HG03066 (cell line): ENCODE results near the gene UBL5.

ENCODE experiments used
- ATAC-seq: cut with Tn5 transposase; IDR thresholded peaks from one replicate; pipeline ENCODE4 v1.9.1; 2021; ENCODE audit warnings: low read depth; ENCODE audit not compliant: unreplicated experiment

UBL5 gene

DNA sequence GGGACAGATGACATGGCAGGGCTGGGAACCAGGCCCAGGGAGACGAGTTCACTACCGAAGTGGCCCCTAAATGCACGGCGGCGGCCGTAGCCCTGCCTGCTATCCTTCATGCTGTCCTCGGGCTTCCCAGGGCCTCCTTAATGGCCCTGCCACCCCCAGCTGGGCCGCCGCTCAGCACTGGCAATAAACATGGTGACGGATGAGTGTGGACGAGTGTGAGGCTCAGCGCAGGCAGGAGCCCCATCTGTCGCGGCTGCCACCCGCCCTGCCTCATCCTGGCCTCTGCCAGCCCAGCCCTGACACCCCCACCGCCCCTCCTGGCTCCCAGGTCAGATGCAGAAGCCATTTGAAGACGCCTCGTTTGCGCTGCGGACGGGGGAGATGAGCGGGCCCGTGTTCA lies 21.0 kb downstream of the UBL5 start:
- no peak for ATAC-seq

DNA sequence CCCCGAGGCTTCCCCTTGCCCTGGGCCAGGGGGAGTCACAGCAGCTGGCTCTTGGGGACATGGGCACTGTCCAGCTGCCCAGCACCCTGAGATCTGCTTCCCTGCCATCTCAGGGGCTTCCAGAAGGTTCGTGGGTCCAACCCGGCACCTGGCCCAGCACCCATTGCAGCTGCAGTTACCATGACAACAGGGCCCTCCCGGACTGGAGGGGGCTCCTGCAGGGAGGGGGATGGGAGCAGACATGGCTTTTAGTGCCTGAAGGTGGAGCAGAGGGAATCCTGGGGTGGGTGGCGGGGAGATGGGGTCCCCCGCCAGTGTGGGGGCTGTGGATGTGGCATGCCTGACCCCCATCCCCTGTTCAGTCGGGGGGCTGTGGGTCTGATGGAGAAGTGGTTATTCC lies 22.1 kb downstream of the UBL5 start:
- no peak for ATAC-seq

DNA sequence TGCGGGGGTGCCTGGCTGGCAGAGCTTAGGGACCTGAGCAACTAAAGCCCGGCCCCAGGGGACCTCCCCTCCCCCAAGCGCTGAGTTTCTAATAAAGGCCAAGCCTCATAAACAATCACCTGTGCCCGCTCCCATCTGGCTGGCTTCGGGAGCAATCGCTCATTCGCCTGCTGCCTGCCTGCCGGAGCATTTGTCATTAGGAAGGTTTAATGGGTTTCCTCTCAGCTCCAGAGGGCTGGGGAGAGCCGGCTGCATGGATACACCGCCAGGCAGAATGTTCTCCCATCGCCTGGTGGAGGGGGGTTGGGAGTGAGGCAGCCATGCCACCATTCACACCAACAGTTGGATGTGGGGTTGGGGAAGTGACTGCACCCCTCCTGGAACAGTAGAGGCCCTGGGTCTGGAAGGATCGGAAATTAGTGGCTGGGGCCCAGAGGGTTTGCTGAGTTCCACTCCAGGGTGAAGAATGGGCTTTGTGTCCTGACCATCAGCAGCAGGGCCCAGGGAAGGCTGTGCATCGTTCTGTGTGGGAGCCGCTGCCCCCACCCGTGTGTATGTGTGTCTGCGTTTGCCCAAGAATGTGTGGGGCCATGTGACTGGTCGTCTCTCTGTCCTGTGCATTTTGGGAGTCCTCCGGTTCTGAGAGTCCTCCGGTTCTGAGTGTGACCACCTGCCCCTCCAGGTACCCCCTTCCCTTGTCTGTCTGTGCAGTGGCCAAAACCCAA lies 22.7 kb downstream of the UBL5 start:
- no peak for ATAC-seq

DNA sequence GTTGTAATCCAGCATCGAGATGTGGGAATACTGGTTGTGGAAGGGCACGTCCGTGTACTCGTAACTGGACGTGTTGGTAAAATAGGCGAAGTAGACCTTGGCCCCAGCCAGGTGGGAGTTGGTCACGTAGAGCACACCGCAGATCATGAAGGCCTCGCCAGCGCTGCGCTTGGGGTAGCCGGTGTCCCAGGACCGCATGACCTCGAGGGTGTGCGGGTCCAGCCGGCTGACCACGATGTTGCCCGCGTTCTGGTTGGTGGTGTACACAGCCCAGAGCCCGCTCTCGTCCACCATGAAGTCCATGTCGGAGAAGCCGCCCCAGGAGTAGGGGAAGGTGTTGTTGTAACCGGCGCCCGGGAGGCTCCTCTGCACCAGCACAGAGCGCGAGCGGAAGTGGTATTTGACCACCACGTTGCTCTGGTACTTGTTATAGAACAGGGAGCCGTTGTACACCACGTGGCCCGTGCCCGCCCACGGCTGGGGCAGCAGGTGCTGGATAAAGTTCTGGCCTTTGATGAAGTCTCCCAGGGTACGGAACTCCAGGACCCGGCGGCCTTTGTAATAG lies 26.6 kb downstream of the UBL5 start:
- ATAC-seq, result no peak

DNA sequence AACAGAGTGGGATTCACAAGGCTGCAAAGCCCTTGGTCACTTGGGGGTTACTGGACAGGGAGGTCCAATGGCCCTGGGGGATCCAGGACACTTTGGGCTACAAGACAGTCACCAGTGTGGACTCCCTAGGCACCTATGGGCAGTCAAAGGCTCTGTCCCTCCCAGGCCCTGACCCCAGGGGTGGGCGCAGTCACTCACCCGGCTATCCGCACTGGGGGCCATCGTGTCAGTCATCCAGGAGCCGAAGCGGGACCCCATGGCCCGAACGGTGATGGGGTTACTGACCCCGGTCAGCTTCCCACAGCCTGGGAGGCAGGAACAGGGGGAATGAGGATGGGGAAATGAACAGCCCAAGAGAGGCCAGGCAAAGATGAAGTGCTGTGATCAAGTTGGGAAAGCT lies 28.9 kb downstream of the UBL5 start:
- no peak for ATAC-seq

DNA sequence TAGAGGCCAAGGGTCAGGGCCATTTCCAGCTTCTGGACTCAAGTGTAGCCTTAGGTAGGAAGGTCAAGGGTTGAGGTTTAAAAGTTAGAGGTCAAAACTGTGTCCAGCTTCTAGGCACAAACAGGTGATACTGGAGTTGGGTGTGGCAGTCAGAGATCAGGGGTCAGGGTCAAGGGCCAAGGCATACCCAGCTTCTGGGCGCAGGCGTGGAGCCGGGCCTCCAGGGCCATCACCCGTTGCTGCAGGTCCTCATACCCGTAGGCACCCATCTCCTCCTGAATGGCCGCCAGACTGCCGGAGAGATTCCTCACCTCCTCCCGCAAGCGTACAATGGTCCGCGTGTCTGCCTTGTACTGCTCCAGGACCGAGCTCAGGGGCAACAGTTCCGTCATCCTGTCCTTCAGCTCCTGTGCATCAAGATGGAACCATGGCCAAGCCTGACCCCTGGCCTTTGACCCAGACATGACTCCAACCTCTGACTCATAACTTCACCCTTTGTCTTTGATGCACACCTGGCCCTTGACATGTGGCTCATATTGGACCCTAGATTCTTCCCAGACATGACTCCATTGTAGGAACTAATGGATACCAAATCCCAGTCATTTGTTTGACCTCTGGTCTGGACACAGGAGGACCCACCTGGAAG lies 29.5 kb downstream of the UBL5 start:
- ATAC-seq, result no peak

DNA sequence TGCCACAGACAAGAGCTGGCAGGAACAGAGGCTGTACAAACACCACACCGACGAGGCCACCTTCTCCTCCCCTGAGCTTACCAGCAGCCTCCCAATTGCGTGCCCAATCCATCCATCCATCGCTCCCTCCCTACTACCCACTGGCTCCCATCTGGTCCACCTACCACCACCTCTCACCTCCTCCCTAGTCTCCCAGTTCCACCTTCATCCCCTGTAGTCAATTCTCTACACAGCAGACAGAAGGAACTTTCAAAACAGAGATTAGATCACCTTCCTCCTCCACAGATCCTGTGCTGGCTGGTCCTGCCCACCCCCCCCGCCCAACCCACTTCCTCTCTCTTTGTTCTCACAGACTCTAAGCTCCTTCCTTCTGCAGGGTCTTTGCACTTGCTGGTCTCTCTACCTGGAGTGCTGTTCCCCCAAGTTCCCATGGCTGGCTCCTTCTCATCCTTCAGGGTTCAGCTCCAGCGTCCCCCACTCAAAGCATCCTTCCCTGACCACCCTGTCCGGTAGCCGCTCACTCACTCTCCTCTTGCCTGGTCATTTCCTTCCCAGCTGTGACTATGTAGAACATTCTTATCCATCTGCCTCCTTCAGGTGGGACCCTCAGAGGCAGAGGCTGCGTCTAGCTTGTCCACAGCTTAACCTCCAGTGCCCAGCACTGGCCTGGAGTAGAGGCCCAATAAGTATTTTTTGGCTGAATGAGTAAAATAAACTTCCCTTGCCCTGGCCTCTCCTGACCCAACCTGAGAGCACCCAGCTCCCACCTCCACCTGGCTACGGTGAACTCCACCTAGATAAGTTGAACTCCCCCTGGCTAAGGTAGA lies 30.4 kb downstream of the UBL5 start:
- ATAC-seq, result no peak

DNA sequence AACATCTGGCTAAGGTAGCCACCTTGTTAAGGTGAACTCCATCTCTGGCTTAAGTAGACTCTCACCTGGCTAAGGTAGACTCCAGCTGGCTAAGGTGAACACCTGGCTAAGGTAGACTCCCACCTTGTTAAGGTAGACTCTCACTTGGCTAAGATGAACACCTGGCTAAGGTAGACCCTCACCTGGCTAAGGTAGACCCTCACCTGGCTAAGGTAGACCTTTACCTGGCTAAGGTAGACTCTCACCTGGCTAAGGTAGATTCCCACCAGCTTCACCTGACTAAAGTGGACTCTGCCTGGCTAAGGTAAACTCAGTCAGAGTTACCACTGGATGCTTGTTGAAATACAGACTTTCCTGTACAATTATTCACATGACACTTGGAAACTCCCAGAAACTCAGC lies 31.0 kb downstream of the UBL5 start:
- no peak for ATAC-seq

DNA sequence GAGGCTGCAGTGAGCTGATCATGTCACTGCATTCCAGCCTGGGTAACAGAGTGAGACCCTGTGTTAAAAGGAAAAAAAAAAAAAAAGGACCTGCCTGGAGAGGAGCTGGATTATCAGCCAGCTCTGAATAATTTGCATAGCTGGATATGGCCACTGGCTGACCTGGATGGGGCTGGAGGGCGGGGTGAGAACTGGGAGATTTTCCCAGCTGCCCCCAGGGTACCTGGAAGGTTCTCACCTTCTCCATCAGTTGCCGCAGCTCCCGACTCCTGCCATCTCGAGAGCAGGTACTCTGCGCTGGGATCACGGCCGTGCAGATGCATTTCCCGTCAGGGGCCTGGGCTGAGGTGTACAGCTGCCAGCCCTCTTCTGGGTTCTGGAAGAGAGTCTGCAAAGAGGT lies 32.7 kb downstream of the UBL5 start:
- no peak for ATAC-seq

DNA sequence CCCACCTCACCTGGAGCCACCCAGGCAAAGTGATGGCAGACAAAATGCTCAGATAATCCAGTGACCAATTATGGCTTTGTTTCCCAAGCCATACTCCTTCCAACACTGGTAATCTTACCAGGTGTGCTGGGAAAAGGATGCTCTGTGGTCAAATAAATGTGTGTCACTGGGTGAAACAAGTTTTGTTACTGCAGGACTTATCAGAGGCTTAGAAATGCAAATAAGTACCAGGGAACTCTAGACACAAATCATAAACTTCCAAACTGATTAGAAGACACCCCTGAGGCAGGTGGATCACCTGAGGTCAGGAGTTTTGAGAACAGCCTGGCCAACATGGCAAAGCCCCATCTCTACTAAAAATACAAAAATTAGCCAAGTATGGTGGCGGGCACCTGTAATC lies 33.8 kb downstream of the UBL5 start:
- no peak for ATAC-seq

DNA sequence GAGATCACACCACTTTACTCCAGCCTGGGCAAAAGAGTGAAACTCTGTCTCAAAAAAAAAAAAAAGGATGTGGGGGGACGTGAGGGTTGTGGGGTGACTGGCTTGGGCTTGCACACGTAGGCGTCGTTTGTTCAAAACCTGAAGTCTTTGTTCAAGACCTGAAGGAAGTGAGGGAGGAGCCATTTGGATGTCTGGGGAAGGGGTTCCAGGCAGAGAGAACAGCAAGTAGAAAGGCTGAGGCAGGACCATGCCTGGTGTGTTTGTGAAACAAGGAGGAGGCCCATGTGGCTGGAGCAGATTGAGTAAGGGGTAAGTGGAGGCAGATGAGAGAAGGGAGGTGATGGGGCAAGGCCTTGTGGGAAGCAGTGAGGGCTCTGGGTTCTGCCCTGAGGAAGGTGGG lies 35.2 kb downstream of the UBL5 start:
- ATAC-seq, result no peak

DNA sequence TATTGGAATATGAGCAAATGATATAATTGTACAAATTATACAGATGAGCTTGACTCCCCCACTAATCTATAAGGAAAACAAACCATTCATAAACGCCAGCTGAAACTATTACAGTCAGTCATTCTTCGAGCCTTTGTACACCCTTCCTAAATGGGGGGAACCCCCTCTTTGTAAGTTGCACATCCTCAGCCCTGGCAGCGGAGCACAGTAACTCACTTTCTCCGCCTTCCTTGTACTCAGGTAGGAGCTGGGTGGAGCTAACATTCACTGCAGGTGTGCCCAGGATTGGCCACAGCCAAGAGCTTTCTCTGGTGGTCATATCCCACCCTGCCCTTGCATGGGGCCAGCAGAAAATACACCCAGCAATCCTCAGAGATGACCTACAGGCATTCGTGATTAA lies 36.0 kb downstream of the UBL5 start:
- no peak for ATAC-seq

DNA sequence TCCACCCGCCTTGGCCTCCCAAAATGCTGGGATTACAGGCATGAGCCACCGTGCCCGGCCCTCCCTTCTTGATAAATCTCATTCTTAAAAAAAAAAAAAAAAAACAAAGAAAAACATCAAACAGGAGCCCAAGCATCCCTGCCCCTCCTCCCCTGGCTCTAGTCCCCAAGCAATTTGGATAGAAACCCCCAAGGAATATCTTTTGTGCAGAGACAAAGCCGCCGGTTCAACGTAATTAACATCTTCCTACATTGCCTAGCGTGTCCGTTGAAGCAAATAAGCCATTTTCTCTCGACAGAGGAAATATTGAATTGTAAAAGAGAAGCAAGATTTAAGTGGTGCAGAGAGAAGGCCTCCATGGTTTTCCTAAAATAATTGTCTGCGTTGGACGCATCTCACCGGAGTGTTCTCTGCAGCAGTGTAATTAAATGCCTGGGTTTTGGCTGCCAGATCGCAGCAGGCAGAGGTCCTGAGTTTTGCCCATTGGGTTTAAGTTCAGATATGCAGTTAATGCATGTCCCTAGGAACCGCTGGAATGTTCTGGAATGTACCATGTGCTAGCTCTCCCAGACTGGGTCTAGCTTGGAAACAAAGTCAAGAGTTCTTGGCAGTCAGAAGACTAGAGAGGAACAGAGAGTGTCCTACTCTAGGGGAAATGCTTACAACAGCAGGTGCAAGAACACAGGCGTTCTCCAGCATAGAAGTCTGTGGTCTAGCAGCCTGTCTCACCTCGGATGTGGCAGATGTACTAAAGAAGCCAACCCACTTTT lies 38.2 kb downstream of the UBL5 start:
- ATAC-seq, result no peak

DNA sequence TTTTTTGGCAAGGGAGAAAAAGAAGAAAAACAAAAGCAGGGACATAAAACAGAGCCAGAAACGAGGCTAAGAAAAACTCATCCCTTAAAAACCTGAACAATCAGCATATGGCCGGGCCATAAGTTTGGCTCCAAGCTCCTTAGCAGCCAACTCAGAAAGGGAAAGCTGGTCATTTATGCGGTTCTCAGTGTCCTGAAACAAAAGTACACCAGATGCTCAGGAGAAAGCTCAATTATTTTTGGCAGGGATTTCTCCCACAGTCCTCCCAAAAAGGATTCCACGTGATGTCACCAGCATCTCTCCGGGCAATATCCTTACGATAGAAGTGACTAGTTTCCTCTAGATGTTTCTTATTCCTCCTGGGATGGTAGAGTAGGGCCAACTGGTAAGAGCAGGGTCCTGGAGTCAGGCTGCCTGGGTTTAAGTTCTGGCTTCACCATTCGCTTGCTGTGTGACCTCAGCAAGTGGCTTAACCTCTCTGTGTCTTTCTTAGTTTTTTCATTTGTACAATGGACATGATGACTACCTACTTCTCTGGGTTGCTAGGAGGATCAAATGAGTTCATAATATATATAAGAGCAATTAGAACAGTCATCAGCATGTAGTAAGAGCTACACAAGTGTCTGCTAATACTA lies 41.4 kb downstream of the UBL5 start:
- no peak for ATAC-seq

DNA sequence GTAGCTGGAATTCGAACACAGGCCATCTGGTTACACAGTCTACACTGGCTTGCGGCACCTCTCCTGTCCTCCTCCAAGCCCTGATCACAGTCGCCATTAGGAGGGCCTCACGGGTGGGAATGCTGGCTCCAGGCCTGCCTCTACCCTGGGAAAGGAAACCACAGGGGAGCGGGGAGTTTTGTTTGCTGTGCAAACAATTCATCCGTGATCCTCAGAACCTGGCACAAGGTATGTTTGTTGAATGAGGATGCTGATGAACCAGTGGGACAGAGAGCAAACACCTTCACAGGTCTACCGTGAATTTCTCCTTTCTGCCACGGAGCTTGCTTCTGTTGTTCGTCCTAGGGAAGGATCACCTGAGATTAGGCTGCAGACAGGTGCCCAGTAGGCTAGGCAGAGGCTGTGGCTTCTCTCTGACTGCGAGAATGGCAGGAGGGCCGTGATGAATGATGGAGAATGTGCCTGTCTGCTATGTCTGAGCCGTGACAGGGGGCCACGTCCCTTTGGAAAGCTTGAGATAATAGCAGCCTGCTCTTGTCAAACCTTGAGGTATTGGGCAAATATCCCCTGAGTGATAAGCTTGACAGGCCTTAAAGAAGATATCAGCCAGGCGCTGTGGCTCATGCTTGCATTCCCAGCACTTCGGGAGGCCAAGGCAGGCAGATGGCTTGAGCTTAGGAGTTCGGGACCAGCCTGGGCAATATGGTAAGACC lies 44.1 kb downstream of the UBL5 start:
- ATAC-seq, result no peak

DNA sequence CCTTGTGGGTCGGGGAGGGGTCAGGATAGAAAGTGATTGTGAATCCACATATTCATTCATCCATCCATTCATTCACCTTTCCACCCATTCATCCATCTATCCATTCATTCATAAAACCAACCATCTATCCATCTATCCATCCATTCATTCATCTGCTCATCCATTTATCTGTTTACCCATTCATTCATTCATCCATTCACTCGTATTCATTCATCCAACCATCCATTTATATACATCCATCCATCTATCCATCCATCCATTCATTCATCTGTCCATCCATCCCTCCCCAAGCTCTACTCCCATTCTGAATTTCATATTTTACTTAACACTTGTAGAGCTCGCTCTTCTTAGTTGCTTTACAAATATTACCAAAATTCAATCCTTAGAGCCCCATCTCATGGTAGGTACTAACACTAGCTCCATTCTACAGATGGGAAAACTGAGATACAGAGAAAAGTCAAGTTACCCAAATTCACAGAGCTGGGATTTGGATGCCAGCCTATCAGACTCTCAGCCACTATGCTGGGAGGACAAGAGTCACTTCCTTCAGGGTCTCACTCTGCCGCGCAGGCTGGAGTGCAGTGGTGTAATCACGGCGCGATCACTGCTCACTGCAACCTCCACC lies 45.0 kb downstream of the UBL5 start:
- no peak for ATAC-seq

DNA sequence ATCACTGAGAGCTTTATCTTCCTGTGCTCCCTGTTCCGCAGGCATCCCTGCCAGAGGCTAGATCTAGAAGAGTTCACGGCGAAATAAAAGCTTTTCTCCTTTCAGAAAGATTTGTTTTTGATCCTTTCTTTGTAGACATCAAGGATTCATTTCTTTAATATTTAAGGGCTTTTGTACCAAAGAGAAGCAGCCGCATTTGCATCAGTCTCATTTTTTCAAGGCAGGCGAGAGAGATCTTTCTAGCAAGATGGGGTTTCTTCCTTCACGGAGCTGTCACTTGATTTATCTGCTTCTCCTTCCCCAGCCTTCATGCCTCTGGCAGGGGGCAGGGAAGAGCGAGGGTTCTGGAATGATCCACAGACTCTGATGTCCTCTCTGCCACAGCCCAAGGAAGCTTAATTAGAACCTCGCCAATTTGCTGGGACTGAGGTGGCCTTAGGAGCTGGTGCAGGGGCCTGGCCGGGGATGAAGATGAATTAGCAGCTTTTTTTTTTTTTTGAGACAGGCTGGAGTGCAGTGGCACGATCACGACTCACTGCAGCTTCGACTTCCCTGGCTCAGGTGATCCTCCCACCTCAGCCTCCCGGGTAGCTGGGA lies 47.4 kb downstream of the UBL5 start:
- no peak for ATAC-seq

DNA sequence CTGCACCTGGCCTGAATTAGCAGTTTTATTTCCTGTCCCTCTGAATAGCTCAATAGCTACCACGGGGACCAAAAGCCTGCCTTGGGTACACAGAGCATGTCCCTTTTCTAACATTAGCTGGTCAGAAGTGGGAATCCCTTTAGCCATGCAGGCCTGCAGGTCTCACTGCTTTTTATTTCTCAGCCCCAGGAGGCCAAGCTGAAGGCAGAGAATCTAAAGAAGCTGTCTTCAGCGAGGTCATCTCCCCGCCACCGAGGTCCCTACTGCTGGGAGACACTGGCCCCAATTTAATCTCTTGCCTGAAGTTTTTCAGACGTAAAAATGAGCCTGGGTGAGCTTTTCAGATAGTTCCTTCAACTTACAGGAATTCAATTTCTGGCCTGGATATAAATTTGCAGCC lies 48.1 kb downstream of the UBL5 start:
- no peak for ATAC-seq
